EH (cell line): ENCODE data around the gene SUSD6.

Experiments
- DNase-seq: peaks from one replicate; pipeline ENCODE4 v3.0.0-alpha.2; 2015; ENCODE audit warnings: low read depth

Gene SUSD6

GRCh38 chr14:69760810-69761209 lies 149.4 kb downstream of the SUSD6 start:
- DNase-seq: no peak

GRCh38 chr14:69763761-69764510 lies 152.5 kb downstream of the SUSD6 start:
- DNase-seq: no peak
